NCI-H460 (cell line): ENCODE data around the gene DCTPP1. TPM values are rescaled to one million over a fixed set of nuclear protein-coding genes. Genes with fewer than 3 reads are reported as not detected.
A peak's percentile ranks its signal among the peaks of the same experiment; 100 is the strongest.
"Not testable (repeated sequence)": the region's sequence is repeated elsewhere in the genome, so short reads cannot be mapped to it uniquely, and the experiment has no call there.

Source experiments
- DNase-seq: peaks from one replicate; pipeline ENCODE4 v3.0.0-alpha.2; 2016; ENCODE audit warnings: low read depth; ENCODE audit errors: extremely low read depth
- total RNA-seq: library from RNA; depleted of rRNA; stranded (reverse); fragments of >200 nt; shearing (Covaris generic); gene quantifications from 2 replicates; pipeline ENCODE4 v1.2.3, GENCODE V29; 2014

Gene DCTPP1
- total RNA-seq, 1 experiment from 2014 or later, result 35.9 TPM

DNA sequence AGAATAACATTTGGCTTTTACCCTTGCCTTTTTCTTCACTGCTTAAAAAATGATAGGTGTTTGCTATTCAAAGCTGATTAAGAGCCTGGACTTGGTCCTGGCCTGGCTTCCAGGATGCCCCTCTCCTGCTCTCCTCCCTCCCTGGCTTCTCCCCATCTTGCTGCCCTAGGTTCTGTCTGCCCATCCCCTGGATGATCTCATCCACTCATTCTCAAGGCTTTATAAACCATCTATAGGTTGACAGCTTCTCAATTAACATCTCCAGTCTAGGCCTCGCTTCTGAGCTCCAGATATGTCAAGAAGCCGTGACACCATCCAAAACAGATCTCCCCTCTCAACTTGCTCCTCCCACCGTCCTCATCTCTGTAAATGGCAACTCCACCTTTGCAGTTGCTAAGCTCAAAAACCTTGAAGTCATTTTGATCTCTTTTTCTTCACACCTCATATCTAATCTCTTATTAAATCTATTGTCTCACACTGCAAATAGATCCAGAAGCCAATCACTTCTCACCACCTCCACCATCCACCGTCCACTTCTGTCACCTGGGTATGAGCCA is 13.7 kb downstream of the DCTPP1 start:
- DNase-seq, result no peak

DNA sequence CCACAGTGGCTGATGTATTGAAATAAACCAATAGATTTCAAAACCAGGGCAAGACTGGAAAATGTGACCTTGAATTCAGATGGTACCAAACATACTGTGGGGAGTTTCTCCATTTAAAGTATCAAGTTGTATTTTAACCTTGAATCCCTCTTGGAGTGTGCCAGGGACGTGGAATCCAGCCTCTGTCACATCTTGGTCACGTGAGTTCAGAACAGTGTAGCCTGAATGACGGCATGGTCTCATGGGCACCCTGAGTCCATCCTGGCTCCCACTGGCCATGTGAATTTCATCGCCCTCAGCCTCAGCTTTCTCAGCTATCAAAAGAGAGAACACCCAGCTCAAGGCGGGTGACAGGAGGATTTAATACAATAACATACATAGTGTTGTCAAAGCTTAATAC is 15.7 kb downstream of the DCTPP1 start:
- DNase-seq, result no peak

DNA sequence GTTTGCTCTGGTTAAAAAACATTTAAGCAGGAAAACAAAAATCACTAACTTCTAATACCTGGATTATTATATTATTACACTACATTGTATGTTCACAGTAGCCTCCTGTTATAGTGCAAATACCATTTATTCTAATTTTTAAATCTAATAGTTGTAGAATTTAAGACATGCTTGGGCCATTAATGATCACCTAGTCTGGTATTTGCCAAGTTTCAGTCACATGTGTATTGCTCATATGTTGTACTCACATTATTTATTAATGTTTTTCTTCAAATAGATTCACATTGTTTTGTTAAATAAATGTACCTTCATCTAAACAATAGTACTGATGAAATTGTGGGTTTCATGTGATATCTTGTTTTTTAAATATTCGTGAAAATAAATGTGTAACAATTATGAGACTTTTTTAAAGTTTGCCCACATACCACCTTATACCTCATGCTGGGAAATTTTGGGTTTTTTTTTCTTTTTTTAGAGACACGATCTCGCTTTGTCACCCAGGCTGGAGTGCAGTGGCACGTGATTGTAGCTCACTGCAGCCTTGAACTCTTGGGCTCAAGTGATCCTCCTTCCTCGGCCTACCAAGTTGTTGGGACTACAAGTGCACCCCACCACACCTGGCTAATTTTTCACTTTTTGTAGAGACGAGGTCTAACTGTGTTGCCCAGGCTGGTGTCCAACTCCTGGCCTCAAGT is 16.6 kb downstream of the DCTPP1 start:
- no peak for DNase-seq

DNA sequence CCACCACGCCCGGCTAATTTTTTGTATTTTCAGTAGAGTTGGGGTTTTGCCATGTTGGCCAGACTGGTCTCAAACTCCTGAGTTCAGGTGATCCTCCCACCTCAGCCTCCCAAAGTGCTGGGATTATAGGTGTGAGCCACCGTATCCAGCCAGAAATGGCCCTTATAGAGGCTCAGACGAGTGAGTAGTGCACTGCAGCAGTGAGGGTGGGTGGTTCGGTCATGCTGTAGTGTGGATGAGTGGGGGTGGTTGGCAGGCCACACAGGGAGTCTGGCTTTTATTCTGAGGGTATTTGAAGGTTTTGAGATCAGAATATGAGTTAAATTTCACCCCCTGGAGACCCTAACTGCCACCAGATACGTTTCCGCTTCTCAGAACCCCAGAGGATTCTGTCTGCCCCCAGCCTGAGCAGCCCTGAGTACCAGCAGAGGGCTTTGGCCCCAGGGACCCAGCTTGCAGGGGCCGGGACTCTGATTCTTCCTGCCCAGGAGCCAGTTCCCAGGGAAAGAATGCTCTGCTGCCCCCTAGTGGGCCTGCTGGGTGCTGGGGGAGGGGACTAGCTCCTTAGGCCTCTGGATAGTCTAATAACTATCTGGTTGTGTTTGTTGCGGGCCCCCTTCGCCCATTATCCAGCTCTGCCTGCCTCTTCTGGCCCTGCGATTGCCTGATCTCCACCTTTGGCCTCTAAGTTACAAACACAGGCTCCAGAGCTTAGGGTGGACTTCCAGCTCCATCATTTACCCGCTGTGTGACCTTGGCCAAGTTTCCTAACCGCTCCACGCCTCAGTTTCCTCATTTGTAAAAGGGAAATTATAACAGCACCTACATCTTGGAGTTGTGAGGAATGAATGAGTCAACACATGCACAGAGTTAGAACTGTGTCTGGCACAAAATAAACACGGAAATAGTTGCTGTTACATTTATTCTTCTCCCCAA is 20.4 kb downstream of the DCTPP1 start:
- DNase-seq, result peak; percentile 90

DNA sequence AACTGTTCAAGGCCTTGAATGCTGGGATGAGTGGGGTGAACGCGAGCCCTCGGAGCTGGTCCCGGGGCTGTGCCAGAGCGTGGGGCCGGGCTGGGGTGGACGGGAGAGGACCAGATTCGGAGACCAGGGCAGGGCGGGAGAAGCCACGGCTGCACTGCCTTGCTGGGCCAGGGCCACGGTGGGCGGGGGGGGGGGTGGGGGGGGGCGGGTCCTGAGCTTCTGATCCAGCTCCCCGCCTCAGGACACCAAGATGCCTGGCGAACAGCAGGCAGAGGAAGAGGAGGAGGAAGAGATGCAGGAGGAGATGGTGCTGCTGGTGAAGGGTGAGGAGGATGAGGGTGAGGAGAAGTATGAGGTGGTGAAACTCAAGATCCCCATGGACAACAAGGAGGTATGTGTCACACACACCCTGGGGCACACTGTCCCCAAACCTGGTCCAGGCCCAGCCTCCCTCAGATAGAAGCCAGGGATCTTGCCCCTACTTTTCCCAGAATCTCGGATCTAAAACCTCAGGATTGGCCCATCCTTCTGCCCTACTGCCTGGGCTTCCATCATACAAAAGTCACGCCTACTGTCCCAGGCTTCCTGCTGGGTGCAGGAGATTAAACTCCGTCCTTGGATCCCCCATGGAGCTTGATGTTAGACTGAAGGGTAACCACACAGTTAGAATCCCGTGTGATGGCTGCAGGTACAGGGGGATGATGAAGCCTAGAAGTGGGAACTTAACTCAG is 21.9 kb downstream of the DCTPP1 start:
- no peak for DNase-seq

DNA sequence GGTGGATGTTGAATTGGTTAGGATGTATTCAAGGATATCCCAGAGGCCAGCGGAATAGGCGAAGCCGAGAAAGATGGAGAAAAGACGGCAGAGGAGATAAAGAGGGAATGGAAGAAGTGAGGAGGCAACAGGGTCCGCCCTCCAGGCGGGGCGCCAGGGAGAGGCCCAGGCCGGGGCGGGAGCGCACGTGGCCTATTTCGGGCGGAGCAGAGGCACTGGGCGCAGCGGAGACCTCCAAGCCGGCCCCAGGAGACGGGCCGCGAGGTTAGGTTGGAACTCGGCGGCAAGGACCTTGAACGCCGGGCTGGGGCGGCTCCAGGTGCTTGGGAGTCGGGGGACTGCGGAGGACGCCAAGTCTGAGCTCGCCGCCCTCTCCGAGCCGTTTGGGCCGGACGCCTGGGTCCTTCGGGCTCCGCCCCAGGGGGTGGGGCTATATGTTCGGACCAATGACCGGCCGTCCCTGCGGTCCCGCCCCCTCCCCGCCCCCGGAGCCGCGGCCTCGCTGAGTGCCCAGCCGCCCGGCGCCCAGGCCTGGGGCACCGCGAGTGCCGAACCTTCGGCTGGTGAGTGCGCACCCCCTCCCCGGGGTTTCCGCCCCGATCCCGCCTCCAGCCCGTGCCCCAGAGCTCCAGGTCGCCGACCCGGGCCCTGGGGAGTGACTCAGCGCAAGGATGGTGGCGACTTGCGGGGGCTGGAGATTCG is 22.6 kb downstream of the DCTPP1 start, which contains the start of gene ZNF771:
Gene ZNF771 (plus strand): TSS at position 505 of the 702 bp plus-strand sequence. CDS start 448 bp downstream, outside the sequence.
- peak; percentile 86 for DNase-seq

DNA sequence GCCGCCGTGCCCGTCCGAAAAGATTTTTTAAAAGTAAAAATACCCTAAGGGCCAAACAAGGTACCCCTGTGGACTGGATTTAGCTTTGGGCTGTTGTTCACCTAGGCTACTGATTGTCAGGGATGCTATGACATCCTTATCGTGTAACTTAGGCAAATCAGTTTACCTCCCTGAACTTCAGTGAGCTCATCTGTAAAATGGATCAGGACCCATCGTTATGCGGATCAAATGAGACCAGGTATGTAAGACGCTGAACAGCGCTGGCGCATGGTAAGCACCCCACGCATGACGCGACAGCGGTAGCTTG is 23.1 kb downstream of the DCTPP1 start:
- DNase-seq, result no peak

DNA sequence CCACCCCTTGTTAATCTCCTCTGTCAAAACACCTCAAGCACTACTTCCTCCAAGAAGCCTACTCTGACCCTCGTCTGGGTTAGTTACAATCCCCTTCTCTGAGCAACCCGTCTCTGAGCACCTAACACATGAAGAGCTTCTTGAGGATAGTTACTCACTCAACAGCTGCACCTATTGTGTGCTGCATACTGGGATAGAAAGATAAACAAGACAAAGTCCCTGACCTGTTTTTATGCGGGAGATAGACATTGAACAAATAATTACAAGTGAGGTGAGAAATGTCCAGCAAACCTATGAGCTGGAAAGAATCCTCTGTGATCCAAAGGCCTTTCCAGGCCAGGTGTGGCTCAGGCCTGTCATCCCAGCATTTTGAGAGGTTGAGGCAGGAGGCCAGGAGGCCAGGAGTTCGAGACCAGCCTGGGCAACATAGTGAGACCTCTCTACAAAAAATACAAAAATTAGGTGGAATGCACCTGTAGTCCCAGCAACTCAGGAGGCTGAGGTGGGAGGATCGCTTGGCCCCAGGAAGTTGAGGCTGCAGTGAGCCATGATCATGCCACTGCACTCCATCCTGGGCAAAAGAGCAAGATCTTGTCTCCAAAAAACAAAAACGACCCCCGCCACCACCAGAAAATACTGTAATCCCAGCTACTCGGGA is 27.9 kb downstream of the DCTPP1 start:
- no peak for DNase-seq

DNA sequence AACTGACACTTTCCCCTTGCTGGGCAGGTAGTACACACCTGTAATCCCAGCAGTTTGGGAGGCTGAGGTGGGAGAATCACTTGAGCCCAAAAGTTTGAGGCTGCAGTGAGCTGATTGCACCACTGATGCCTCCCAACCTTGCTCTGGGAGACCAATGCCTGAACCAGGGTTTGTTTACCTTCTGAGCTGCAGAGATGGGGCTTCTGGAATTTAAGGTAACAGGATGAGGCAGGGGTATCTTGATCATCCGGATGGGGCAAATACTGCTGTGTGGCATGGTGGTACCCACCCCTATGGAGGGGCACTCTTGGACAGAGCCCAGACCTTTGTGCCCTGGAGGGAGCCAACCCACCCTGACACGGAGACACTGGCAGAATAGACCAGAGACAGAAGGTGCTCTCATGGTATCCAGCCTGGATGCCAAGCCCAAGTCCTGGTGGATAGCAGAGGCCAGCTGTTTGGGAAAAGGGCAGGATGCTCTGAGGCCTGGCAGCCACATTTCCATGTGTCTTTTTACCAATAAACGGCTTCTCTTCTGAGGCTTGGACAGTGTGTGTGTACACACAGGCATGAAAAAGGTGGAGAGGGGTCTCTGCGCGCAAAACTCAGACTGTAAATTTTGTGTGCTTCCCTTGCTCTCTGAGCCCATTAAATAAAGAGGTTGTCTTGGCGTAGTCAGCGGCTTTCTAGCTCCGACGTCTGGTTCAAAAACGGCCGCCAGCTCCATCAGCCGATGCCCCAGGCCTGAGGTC is 30.2 kb downstream of the DCTPP1 start:
- no peak for DNase-seq

DNA sequence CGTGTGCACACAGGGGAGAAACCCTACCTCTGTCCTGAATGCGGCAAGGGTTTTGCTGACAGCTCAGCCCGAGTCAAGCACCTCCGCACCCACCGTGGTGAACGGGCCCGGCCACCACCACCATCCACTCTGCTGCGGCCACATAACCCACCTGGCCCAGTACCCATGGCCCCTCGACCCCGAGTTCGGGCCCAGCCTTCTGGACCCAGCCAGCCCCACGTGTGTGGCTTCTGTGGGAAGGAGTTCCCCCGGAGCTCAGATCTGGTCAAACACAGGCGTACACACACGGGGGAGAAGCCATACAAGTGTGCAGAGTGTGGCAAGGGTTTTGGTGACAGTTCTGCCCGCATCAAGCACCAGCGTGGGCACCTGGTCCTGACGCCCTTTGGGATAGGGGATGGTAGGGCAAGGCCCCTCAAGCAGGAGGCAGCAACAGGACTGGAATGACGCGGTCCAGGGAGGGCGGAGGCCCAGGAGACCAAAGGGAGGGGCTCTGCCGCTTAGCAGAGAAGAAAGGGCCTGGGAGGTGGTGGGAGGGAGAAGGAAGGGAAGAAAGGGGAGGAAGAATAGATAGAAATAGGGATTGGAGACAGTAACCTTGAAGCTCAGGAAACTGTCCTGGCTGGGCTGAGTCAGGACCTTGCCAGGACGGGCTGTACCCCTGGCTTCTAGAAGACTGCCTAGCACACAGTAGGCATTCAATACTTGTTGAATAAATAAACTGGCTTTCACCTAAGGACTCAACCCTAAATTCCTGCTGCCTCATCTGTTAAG is 31.0 kb downstream of the DCTPP1 start:
- DNase-seq, result no peak

DNA sequence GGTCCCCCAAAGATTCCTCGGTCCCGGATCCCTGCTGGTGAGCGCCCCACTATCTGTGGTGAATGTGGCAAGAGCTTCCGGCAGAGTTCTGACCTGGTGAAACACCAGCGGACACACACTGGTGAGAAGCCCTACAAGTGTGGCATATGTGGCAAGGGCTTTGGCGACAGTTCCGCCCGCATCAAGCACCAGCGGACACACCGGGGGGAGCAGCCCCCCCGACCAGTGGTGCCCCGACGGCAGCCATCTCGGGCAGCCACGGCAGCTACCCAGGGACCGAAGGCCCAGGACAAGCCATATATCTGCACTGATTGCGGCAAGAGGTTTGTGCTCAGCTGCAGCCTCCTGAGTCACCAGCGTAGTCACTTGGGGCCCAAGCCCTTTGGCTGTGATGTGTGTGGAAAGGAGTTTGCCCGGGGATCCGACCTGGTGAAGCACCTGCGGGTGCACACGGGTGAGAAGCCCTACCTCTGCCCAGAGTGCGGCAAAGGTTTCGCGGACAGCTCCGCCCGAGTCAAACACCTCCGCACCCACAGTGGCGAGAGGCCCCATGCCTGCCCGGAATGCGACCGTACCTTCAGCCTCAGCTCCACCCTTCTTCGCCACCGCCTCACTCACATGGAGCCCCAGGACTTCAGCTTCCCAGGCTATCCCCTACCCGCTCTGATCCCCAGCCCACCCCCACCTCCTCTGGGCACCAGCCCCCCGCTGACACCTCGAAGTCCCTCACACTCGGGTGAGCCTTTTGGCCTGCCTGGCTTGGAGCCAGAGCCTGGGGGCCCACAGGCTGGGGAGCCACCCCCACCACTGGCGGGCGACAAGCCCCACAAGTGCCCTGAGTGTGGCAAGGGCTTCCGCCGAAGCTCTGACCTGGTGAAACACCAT is 31.8 kb downstream of the DCTPP1 start:
- no peak for DNase-seq

DNA sequence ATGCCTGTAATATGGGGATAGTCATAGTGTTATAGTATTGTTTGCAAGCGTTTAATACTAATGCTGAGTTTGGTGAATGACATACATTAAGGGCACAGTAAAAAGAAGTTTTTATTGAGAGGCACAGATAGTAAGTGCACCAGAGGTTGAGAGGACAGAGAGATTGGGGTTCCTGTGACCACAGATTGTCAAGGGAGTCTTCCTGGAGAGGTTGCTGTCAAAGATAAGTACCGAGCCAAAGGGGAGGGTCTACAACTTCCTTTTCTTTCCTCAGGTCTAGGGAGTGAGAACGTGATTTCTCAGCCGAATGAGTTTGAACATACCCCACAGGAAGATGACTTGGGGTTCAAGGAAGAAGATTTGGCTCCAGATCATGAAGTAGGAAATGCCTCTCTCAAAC is 32.8 kb downstream of the DCTPP1 start:
- no peak for DNase-seq

DNA sequence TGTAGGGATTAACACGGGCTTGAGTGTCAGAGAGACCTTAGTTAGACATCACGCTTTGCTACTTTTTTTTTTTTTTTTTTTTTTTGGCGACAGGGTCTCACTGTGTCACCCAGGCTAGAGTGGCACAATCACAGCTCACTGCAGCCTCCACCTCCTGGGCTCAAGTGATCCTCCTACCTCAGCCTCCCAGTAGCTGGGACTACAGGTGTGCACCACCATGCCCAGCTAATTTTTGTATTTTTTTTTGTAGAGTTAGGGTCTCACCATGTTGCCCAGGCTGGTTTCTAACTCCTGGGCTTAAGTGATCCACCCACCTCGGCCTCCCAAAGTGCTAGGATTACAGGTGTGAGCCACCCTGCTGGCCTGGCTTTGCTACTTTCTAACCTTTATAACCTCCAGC is 33.2 kb downstream of the DCTPP1 start:
- DNase-seq, result not testable (repeated sequence)

DNA sequence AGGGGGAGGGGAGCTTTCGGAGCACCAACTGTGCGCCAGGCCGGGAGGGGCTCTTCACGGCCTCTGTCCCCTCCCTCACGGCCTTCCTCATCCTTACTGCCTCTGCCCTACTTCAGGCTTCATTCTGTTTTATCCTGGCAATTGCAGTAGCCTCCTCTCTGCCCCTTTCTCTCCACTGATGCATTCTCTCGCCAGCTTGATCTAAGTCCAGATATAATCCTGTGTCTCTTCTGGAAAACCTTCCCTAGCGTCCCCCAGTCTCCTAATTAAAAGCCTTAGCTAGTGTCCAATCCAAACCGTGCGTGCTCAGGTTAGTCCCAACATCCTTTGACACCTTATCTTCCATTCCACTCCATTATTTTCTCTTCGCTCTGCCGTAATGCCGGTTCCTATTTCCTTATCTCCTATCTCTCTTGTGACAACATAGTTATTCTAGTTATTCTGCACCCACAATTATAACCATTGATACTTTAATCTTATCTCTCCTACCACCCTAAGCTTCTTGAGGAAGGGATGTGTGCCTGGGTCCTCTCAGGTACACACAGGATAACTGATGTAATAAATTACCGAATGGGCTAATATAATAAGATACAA is 33.7 kb downstream of the DCTPP1 start:
- no peak for DNase-seq

DNA sequence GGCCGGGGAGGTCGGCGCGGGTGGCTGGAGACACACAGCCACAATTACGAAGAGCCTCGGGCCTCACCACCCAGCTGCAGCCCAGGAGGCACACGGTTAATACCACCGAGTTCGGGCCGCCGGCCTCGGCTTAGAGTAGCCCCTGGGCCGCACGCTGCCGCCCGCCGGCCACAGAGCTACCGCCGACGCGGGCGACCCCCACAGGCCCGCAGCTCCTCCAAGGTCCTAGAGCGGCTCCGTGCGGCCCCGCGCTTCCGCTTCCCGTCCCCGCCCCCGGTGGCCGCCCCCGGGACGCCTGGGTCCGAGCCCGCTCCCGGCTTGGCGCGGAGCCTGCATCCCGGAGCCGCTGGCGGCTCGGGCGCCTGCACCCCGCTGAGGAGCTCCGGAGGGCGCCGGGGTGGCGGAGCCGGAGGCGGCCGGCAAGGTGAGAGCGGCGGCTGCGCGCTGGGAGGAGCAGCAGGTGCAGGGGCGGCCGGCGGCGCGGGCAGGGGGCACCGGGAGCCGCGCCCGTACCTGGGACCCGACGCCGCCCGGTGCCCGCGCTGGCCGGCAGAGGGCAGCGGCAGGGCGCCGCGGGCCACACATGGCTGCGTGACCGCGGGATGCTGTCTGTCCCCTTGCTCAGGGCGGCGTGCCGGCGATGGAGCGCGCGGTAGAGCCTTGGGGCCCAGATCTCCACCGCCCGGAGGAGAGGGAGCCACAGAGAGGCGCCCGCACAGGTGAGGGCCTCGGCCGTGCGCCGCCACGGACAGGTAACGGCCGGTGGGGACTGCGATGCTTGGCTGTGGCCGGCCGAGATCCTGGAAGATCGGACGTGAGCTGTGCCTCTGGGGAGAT is 34.5 kb downstream of the DCTPP1 start, which contains the start of gene ZNF48:
Gene ZNF48 (plus strand): TSS at position 266 of the 837 bp plus-strand sequence. CDS start 375 bp downstream, at position 641.
- DNase-seq, result peak; percentile 48

DNA sequence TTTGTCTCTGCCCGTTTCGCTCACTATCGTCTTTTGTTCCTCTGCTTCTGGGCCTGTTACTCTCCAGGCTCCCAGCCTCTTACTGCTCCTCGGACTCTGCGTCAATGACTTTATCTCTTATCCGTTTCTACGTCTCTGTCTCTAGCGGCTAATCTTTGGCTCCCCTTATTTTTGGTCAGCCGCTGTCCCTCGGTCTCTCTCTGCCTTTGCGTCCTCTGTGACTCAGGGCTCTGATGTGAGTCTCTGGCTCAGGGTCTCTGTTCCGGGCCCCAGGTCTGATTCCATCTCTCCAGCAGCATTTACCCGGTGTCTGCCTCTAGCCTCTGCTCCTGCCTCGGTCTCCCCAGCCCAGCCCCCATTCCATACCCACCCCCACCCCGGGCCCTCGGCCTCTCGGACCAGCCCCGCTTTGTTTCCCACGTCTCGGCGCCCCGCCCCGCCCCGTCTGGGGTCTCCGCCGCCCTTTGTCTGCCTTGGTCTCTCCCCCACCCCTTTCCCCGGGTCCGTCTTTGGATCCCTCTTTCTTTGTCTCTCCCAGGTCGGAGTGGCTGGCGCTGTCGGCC is 35.2 kb downstream of the DCTPP1 start:
- DNase-seq, result no peak
